Right forelimb (tissue), 1 donor: ENCODE measurements around the gene TCN1.

Experiments
- DNase-seq: peaks from one replicate; pipeline ENCODE4 v3.0.0-alpha.2; 2018

Gene TCN1

DNA sequence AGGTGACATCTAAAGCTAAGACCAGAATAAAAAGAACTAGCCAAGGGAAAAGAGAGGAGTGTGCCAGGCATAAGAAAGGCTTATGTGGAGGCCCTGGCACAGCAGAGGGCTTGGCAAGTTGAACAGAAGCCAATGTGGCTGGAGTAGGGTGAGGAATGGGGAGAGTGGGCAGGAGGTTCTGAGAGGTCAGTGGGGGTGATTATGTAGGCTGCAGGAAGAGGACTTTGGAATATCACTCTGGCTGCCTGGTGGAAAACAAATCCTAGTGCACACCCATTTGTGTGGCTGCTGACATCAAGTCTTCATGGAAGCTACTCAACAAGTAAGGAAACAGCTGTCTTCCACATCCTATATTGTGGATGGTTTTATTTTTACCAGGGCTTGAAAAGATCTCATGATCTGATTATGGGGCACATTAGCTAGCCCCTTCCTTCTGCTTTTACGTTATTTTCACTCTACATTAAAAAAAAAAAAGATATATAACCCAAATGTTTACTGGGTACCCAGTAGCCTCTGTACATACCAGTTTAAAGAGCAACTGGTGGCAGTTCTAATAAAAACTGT lies 59.2 kb downstream of the TCN1 start:
- no peak for DNase-seq

GRCh38 chr11:59804061-59804460 lies 62.2 kb downstream of the TCN1 start:
- DNase-seq = no peak
